RWPE1 (cell line): ENCODE results near the gene FPGS.

Experiments used
- CTCF ChIA-PET: fragments of 350-600 bp; sonication (Branson Sonifier 250); formaldehyde crosslinking; extraction: SDS; loops from one replicate; lab custom pipeline; 2021; lab: Yijun Ruan, JAX
- POLR2A ChIA-PET: fragments of 400-600 bp; formaldehyde crosslinking; extraction: SDS; loops from one replicate; lab custom pipeline; 2020; ENCODE audit warnings: antibody characterized with exemption; ENCODE audit not compliant: low non-redundant PET; lab: Yijun Ruan, JAX
- DNase-seq: peaks from one replicate; pipeline ENCODE4 v3.0.0; 2012; ENCODE audit warnings: low spot score
- H3K27ac ChIP-seq: fragments of 450-650 bp; 2 replicates; pipeline ENCODE4 v1.5.1; 2017
- TF ChIP-seq, protein P1 (sequence below): fragments of 450-650 bp; conservative IDR thresholded peaks from 2 replicates; pipeline ENCODE4 v1.5.1; 2017; ENCODE audit warnings: low read depth, mild to moderate bottlenecking

FPGS gene

DNA sequence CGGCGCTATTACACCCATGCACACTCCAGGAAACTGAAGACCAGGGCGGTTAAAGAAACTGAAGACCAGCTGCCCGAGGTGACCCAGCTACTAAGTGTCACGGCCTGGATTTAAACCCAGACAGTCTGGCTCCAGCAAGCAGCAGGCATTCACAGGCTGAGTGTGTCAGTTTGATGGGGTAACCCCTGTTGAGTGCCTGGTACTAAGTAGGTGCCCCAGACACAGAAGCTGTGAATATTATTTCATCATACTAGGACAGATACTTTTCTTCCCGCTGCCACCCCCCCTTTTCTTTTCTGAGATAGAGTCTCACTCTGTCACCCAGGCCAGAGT lies 44.5 kb downstream of the FPGS start:
- ChIA-PET POLR2A (no interaction called here), CTCF (interaction anchor here (0.6 to 0.9 kb wide), 2 partner anchors 11 to 75 kb away, joined by 4 read pairs; no protein-coding TSS in a partner anchor)
- TF ChIP-seq, protein P1, sequence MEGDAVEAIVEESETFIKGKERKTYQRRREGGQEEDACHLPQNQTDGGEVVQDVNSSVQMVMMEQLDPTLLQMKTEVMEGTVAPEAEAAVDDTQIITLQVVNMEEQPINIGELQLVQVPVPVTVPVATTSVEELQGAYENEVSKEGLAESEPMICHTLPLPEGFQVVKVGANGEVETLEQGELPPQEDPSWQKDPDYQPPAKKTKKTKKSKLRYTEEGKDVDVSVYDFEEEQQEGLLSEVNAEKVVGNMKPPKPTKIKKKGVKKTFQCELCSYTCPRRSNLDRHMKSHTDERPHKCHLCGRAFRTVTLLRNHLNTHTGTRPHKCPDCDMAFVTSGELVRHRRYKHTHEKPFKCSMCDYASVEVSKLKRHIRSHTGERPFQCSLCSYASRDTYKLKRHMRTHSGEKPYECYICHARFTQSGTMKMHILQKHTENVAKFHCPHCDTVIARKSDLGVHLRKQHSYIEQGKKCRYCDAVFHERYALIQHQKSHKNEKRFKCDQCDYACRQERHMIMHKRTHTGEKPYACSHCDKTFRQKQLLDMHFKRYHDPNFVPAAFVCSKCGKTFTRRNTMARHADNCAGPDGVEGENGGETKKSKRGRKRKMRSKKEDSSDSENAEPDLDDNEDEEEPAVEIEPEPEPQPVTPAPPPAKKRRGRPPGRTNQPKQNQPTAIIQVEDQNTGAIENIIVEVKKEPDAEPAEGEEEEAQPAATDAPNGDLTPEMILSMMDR = no peak
- DNase-seq = no peak
- peak overlapping the region; percentile 27 for H3K27ac ChIP-seq

DNA sequence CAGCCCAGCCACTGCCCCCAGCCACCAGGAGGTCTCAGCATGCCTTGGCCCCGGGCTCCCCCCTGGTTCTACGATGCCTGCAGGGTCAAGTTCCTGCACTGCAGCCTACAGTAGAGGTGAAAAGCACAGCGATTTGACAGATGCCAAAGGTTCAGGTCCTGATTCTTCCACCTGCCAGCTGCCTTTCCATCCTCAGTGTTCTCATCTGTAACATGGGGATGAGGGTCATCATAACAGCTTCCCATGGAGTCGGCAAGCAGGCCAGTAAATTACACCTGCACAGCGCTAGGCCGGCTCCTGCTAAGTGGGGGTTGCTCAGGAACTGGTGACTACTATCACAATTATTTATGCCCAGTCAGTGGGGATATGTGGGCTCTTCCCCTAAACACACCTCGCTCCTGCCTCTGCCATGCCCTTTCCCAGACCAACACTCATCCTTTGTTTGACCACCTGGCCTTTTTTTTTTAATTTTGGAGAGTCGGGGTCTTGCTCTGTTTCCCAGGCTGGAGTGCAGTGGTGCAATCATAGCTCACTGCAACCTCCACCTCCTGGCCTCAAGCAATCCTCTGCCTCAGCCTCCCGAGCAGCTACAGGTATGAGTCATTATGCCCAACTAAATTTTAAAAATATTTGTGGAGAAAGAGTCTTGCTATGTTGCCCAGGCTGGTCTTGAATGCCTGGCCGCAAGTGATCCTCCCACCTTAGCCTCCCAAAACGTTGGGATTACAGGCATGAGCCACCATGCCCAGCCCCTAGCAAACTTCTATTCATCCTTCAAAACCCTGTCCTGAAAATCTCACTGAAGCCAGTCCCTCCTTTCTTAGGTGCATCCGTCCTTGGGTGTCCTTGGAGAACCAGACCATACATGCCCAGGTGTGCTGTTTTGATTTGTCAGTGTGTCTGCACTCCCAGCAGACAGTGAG lies 45.4 kb downstream of the FPGS start:
- ChIA-PET POLR2A (no interaction called here), CTCF (no interaction called here)
- H3K27ac ChIP-seq = peak overlapping the region; percentile 27; the same call in 1 of the 2 replicates
- TF ChIP-seq, protein P1 = no peak
- DNase-seq = no peak

DNA sequence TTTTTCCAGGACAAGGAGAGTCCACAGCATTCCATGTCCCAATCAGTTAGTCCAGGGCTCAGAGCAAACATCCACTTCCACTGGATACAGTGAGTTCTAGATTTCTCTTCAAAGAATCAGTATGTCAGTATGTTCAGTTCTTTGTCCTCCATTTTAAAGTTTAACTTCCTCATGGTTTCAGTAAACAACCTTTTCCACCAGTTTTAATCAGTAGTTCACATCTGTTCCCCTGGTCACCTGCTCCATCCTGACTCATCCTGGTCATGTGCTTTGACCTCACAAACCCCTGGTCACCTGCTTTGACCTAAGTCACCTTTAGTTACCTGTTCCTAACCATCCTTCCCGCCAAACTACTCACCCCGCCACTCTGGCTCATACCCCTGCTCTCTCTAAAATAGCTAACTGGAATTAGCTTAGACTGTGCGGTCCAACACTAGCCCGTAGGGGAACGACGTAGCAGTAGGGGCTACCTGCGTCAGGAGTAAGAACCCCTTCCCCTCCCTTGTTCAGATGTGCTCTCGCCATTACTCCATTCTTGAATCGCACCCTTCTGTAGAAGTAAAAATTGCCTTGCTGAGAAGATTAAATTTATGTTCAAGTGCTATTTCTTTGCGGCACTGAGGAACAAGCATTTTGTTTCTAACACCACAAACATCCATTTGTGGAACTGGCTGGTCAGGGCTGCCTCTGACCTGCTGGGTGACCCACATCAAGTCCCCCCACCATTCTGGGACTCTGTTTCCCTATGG lies 46.2 kb downstream of the FPGS start:
- CTCF ChIA-PET = no interaction called here
- DNase-seq = no peak
- TF ChIP-seq, protein P1 = no peak
- POLR2A ChIA-PET = no interaction called here
- no peak overlapping the region for H3K27ac ChIP-seq

DNA sequence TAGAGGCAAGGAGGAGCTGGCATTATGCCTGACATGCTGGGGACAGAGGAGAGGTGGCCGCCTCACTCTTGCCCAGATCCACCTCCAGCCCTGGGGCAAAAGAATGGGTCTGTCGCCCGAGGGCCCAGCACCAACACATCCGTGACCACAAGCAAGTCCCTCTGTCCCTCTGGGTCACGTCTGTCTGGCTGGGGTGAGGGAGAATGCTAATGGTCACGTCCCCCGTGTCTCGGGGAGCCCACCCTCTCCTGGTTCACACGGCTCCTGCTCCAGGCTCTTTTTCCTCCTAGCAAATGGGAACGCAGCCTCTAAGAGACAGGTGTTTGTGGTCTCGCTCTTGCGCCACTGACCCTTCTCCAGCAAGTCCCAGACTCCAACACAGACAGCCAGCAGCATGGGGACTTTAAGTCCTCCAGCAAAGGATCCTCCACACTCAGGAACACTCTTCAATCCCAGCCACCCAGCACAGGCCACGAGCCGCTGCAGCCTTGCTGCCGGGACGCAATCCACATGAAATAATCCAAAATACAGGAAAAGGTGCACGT lies 47.7 kb downstream of the FPGS start:
- H3K27ac ChIP-seq = no peak overlapping the region
- DNase-seq = no peak
- TF ChIP-seq, protein P1 = no peak
- ChIA-PET POLR2A (no interaction called here), CTCF (no interaction called here)

DNA sequence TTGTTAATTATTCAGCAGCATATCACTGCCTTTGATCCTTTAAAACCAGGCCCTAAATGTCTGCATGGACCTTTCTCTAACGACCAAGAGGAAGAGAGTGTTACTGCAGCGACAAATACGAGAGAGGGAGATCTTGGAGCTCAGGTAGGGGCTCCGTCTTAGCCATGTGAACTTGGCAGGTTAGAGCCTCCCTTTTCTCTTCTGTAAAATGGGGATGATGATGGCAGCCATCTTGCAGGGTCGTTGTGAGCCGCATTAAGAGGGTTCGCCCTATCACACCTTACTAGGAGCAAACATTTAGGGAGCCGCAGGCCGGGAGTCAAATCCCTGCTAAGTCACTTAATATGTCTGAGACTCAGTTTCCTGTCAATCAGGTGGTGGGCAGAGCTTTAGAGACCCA lies 50.1 kb downstream of the FPGS start:
- CTCF ChIA-PET = interaction anchor here (0.6 to 3.2 kb wide), 2 partner anchors 15 to 17 kb away, joined by 4 to 24 read pairs; no protein-coding TSS in a partner anchor
- DNase-seq = no peak
- TF ChIP-seq, protein P1 = no peak
- H3K27ac ChIP-seq = peak overlapping the region; percentile 71
- POLR2A ChIA-PET = interaction anchor here (0.6 kb wide), 1 partner anchor 34 kb away, joined by 3 read pairs; no protein-coding TSS in a partner anchor
